H1 (cell line): ENCODE measurements around the gene GPX5. TPM values are rescaled to one million over a fixed set of nuclear protein-coding genes. Genes with fewer than 3 reads are reported as not detected.

Source experiments
- polyA plus RNA-seq, 7 experiments: library from polyadenylated mRNA; depleted of rRNA in 3 of 7; stranded (reverse) in 5 of 7; unstranded in 2 of 7; fragments of >200 nt in 5 of 7; fragments of 200-250 nt in 2 of 7; gene quantifications; 1 replicate in 5 of 7; 2 replicates in 1 of 7; 4 replicates in 1 of 7; pipeline versions ENCODE4 v1.2.1 to v1.2.3, GENCODE V29; 2011 to 2013; ENCODE audit warnings: missing spikeins in 2 of 7, mixed read lengths in 2 of 7
- total RNA-seq: library from RNA; stranded (reverse); fragmentation: NEBNext Ultra II Directional; extraction: Animal tissue kit (Norgen Biotek cat#: 25700); gene quantifications from 2 replicates; pipeline ENCODE4 v1.2.1, GENCODE V29; 2021

Gene GPX5
- total and polyA plus RNA-seq, 2 of the 8 experiments (the other 6 are each of a cell fraction or from before 2014, with no cell fraction given) = 0.08 TPM; not detected in 1

Other genes starting within 250 kb of the GPX5 start
- gene PGBD1, start 244.3 kb upstream of the GPX5 start, total RNA-seq = 7.6 and 9.2 TPM in 2 replicates
- 2.3 and 2.5 TPM in 2 replicates for gene PGBD1, start 244.3 kb upstream of the GPX5 start, polyA plus RNA-seq (2011; rRNA removed)
- gene ZSCAN31, start 189.7 kb upstream of the GPX5 start, total RNA-seq = 7.0 and 8.8 TPM in 2 replicates
- gene ZSCAN31, start 189.7 kb upstream of the GPX5 start, polyA plus RNA-seq (2011; rRNA removed) = 1.2 and 1.9 TPM in 2 replicates
- 9.2 and 9.8 TPM in 2 replicates for gene ZKSCAN3, start 175.9 kb upstream of the GPX5 start, total RNA-seq
- gene ZKSCAN3, start 175.9 kb upstream of the GPX5 start, polyA plus RNA-seq (2011; rRNA removed) = 2.7 TPM in 2 replicates
- 8.6 and 9.6 TPM in 2 replicates for gene ZSCAN12, start 126.1 kb upstream of the GPX5 start, total RNA-seq
- gene ZSCAN12, start 126.1 kb upstream of the GPX5 start, polyA plus RNA-seq (2011; rRNA removed) = 2.0 and 2.2 TPM in 2 replicates
- 4.2 and 5.3 TPM in 2 replicates for gene ZSCAN23, start 82.4 kb upstream of the GPX5 start, total RNA-seq
- gene ZSCAN23, start 82.4 kb upstream of the GPX5 start, polyA plus RNA-seq (2011; rRNA removed) = 0.61 and 0.74 TPM in 2 replicates
- not detected in 2 replicates for gene GPX6, start 10.1 kb upstream of the GPX5 start, total RNA-seq
- gene GPX6, start 10.1 kb upstream of the GPX5 start, polyA plus RNA-seq (2011; rRNA removed) = not detected in 2 replicates